ENCODE results near the gene EEPD1.

- TF ChIP-seq ZFP30 (CRISPR knock-in tag; IDR thresholded peaks at IDR 0.05) (no peak), ZNF565 (CRISPR knock-in tag; conservative IDR thresholded peaks at IDR 0.05; ENCODE audit: low read depth) (no peak), TCF4 (CRISPR knock-in tag; IDR thresholded peaks at IDR 0.05; ENCODE audit: borderline replicate concordance) (no peak), PATZ1 (CRISPR knock-in tag; IDR thresholded peaks at IDR 0.05; ENCODE audit: borderline replicate concordance) (no peak), OSR1 (CRISPR knock-in tag; IDR thresholded peaks at IDR 0.05) (no peak)
Observed at GRCh38 chr7:36192053-36192824, 39.2 kb downstream of the EEPD1 start.

All from SK-N-SH treated with all-trans-retinoic acid at 6 μM for 48 hours (cell line).